NCI-H1417 (cell line): ENCODE results near the gene TK2.
A peak's percentile ranks its signal among the peaks of the same experiment; 100 is the strongest.

ENCODE experiments used
- DNase-seq, 3 experiments: peaks; one replicate each; lab custom pipeline; 2025; lab: John Stamatoyannopoulos, UW

Gene TK2

DNA sequence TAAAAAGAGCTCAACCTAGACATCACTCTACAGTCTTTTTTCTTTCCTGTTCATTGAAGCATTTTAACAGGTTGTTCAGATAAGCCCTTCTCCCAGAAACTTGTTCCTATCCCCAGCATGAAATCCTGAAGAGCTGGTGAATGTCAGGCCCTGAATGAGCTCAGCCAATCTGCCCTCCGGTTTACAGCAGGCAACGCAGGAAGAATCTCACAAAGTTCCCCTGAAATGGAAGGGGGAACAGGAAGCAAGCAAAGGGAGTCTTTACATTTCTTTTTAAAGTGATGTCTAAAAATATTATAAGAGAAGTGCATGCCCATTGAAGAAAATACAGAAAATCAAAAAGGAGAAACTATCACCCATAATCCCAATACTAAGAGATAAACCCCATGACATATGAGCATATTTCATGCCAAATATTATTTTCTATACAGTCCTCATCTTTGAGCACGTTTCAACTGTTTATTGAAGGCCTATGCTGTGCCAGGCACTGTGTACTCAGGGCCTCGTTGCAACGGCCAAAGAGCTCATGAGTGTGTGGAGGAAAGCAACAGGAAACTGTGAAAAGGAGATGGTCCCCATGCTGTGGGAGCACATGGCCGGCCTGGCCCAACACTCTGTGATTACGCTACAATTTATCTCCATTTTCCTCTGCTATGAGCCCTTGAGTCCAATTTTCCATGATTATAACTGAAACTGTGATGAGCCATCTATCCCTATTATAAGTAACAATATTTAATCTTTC lies 5.7 kb downstream of the TK2 start:
- no peak for DNase-seq

- DNase-seq: no peak
Observed at GRCh38 chr16:66543541-66543940, 6.4 kb downstream of the TK2 start.

GRCh38 chr16:66542396-66542795 lies 7.5 kb downstream of the TK2 start:
- DNase-seq: no peak

DNA sequence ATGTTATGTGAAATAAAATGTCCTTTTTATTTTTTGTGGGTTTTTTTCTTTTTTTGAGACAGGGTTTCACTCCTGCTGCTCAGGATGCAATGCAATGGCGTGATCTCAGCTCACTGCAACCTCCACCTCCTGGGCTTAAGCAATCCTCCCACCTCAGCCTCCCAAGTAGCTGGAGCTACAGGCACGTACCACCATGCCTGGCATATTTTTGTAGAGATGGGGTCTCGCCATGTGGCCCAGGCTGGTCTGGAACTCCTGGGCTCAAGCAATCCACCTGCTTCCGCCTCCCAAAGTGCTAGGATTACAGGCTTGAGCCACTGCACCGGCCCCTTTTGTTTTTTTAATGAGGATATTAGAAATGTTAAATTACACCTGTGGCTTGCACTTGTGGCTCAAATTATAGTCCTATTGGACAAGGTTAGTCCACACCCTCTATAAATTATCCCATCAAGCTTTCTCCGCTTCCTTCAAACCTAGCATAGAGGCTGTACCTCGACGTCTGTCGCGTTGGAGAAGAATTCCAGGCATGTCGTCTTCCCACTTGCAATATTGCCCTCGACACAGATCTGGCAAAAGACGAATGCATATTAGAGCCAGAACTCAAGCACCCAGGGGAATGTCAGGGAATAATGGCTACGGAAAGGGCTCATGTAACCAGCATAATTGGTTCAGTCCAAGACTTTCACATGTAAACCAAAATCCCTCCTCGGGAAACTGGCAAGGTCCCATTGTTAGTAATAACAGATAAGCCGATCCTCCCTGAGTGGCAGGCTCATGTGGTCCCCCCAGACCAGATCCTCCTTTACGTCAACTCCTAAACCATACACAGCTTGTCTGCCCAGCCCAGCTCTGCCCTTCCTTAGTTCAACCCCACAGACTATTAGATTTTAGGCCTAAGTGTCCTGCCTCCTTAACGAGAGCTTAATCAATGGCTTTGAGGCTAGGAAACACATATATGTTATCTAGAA lies 8.2 kb downstream of the TK2 start:
- DNase-seq: peak in 1 of 3 experiments; percentile 32

GRCh38 chr16:66539623-66540469 lies 10.1 kb downstream of the TK2 start:
- DNase-seq: peak in 2 of 3 experiments; percentile 0 to 5

DNA sequence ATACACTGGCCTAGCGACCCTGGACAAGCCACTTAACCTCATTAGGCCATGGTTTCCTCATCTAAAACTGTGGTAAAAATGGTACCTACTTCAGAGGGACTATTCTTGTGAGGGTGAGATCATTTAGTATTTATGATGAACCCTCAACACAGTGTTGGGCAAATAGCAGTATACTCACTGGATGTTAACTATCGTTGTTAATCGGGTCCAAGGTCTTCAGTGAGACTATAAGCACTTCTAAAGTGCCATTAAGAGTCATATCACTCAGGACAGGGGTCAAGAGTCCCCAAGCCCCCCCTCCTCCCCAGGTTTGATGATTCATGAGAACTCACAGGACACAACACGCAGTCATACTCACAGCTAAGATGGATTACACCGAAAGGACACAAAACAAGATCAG lies 11.0 kb downstream of the TK2 start:
- no peak for DNase-seq

GRCh38 chr16:66537236-66537635 lies 12.7 kb downstream of the TK2 start:
- DNase-seq: no peak

DNA sequence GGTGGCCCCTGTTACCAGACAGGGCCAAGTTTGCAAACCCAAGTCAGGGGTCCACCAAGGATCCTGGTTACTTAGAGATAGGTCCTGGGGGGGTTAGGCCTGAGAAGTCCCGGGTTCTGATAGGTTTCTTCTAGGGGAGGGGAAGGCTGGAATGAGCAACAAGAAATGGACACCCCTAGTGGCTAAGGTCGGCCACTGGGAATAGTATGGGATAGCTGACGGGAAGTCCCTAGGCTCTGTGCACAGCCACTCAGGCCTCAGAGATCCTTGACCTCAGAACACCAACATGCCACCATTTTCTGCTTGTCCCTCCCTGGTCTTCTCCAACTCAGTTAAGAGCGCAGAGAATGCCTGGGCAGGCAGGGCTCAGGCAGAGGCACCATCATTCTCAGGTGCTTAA lies 13.4 kb downstream of the TK2 start:
- no peak for DNase-seq

GRCh38 chr16:66534376-66534799 lies 15.5 kb downstream of the TK2 start:
- no peak for DNase-seq

GRCh38 chr16:66529475-66529874 lies 20.4 kb downstream of the TK2 start:
- DNase-seq: no peak

DNA sequence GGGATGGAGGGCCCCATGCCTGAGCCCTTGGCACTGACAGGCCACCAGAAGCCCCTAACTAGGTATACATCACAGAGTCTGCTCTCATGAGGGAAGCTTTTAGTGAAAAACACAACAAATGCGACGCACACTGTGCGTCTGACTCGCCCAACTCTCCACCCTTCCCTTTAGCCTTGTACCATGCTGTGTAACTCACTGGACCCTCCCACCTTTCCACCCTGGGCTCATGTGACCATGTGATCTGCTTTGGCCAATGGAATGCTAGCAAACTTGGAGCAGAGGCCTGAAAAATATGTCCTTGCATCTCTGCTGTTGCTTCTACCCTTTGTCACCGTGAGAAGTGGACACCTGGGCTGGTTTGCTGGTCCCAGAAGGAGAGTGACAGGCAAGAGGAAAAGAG lies 21.6 kb downstream of the TK2 start:
- no peak for DNase-seq

- no peak for DNase-seq
Observed at GRCh38 chr16:66525396-66526180, 24.3 kb downstream of the TK2 start.

DNA sequence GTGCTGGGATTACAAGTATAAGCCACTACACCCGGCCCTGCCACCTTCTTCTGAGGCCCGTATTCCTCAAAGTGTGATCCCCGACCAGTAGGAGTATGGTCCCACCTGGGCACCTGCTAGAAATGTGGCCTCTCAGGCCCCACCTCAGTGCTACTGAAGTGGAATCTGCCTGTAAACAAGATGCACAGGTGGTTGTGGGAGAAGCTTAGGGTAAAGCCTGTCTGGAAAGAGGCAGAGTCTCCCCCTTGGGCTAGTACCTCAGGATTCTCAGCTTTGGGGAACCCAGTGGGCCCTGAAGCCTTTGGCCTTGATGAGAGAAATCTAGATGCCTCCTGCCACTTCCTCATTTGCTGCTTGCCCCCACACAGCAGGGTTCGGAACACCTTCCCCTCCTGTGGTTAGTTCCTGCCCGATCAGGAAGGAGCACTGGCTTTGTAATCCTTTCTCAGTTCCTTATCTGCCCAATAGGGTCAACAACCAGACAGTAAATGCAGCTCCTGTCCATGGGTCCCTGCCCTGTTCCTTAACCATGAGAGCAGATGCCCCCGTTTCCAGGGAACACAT lies 25.2 kb downstream of the TK2 start:
- no peak for DNase-seq

DNA sequence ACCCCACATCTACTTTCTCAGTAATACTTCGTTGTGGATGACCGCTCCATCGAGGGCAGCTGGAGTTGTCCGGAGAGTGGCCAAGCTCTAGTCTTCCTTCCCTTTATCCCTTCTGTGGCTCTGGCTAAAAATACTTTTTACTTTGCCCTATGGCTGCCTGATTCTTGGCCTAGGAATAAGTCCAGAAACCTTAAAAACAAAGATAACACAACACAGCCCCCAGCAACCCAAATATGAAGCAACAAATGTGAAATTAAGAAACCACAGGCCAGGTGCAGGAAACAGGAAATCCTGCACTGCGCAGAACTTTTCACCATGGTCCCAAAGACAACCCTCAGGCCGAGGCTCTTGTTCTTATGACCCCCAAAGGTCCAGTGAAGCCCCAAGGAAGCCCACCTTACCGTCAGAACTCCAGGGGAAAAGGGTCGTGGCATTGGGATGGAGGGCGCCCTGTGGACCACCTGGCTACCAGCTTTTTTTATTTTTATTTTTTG lies 26.0 kb downstream of the TK2 start:
- DNase-seq: no peak

DNA sequence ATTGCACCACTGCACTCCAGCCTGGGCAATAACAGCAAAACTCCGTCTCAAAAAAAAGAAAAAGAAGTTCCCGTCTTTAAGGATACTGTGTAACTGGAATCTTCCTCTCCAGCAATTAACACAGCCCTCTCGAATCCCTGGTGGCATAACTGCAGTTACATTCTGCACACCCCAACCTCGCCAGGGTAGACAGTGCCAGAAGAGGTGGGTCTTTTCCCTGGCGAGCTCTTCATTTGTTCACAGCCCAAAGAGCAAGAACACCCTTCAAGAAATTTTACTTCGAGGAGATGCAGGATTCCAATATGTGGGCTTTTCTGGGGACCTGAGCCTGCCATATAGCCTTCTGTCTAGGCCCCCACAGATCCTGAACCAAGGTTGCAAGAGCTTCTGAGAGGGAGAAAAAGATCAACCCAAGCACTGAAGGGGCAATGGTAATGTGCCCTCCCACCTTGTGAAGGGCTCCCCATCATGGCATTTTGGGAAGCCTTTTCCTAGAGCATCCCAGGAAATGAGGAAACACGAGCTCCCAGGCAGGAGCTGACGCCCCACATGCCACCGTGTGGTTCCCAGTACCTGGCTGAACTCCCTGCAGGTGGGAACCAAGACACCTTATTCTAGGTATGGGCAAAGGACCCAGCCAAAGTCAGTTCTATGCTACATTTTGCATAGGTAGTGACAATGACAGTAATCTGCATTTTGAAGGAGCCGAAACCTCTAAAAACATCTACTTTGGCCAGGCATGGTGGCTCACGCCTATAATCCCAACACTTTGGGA lies 26.9 kb downstream of the TK2 start:
- no peak for DNase-seq

DNA sequence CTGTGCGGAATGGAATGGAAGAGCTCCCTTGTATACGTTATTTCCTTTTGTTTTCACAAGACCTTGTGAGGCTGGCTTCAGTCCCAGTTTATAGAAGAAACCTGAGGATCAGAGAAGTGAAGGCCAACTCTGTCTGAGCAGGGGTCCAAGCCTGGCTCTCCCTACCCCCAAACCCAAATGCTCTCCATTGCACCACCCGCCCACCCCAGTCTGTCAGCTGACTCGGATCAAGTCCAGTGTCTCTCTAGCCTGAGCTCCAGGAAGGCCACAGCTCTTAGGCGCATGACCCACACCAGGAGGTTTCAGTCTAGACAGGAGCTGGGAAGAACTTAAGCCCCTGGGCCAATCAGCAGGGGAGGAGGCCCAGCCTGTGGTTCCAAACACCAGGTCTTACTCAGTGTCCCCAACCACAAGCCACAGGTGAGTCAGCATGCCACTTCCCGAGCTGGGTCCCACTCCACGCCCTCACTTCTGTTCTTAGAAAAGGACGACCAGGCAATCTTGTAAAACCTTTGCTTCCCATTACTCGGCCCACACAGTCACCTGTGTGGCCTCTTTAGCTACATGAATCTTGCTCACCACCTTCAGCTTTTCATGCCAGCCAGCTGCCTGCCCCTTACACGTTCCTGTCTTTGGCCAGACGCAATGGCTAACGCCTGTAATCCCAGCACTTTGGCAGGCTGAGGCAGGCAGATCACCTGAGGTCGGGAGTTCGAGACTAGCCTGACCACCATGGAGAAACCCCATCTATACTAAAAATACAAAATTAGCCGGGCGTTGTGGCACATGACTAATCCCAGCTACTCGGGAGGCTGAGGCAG lies 27.8 kb downstream of the TK2 start:
- no peak for DNase-seq

DNA sequence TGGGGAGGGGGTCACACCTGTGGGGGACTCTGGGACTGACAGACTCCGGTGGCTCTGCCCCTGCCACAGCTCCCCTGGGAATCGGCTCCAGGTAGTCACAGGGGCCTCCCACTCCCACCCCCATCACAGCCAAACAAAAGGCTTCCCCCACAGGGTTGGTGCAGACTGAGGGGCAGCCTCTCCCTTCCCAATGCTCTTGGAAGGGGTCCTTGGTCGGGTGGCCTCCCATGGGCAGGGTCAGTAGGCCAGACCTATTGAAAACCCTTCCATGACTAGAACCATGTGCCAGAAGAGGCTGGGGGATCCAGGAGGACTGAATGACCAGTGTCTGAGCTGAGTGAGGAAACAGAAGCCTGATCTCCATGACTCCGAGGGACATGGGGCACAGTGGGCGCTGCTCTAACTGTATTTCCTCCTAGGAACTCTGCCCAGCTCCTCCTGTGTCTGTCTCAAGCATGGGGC lies 28.6 kb downstream of the TK2 start:
- DNase-seq: no peak

GRCh38 chr16:66520406-66521170 lies 29.3 kb downstream of the TK2 start:
- no peak for DNase-seq
